Prostate gland (tissue), 2 donors: Measurements from ENCODE around the gene GPR31.

Experiments used
- POLR2AphosphoS5 ChIP-seq: sonication (generic); formaldehyde crosslinking; IDR thresholded peaks from one replicate; pipeline ENCODE4 v1.6.1; 2017; ENCODE audit warnings: antibody characterized with exemption
- TF ChIP-seq, protein P1 (sequence below), 4 experiments: fragments of 200-600 bp in 2 of 4; fragments of 450-650 bp in 2 of 4; sonication (generic) in 2 of 4; IDR thresholded peaks; 1 replicate in 3 of 4; 2 replicates in 1 of 4; pipeline ENCODE4 v1.5.1; 2016 to 2019; ENCODE audit warnings: antibody characterized with exemption in 4 of 4, mild to moderate bottlenecking in 2 of 4, moderate library complexity in 2 of 4

DNA sequence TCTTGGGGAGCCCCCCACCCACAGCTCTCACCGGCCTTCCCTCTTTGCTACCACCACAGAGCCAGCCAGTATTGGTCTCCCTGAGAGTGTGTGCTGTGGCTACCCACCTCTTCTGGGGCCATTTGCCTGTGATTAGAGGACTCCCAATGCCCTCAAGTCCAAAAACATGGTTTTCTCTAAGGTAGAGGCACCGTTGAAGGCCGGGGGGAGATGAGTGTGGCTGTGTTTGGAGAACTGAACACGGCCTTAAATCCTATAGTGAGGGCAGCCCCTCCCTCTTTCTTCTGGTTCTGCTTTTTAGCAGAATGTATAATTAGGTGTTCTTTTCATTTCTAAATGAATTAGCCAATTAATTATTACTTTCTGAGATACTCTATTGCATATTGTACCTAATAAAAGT is 32.4 kb downstream of the GPR31 start:
- TF ChIP-seq, protein P1, sequence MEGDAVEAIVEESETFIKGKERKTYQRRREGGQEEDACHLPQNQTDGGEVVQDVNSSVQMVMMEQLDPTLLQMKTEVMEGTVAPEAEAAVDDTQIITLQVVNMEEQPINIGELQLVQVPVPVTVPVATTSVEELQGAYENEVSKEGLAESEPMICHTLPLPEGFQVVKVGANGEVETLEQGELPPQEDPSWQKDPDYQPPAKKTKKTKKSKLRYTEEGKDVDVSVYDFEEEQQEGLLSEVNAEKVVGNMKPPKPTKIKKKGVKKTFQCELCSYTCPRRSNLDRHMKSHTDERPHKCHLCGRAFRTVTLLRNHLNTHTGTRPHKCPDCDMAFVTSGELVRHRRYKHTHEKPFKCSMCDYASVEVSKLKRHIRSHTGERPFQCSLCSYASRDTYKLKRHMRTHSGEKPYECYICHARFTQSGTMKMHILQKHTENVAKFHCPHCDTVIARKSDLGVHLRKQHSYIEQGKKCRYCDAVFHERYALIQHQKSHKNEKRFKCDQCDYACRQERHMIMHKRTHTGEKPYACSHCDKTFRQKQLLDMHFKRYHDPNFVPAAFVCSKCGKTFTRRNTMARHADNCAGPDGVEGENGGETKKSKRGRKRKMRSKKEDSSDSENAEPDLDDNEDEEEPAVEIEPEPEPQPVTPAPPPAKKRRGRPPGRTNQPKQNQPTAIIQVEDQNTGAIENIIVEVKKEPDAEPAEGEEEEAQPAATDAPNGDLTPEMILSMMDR (IDR thresholded peaks at IDR 0.05) = no peak
- no peak for TF ChIP-seq POLR2AphosphoS5
